GM18505 (cell line): ENCODE results near the gene DUXA.
"Not testable (repeated sequence)": the region's sequence is repeated elsewhere in the genome, so short reads cannot be mapped to it uniquely, and the experiment has no call there.

Source experiments
- ATAC-seq: cut with Tn5 transposase; IDR thresholded peaks from one replicate; pipeline ENCODE4 v1.9.1; 2021; ENCODE audit not compliant: unreplicated experiment
- POLR2A ChIP-seq: IDR thresholded peaks from 4 replicates; pipeline ENCODE4 v1.6.1; 2011; ENCODE audit warnings: borderline replicate concordance; ENCODE audit not compliant: insufficient read depth, insufficient read length; ENCODE audit errors: extremely low read depth

The DUXA gene

DNA sequence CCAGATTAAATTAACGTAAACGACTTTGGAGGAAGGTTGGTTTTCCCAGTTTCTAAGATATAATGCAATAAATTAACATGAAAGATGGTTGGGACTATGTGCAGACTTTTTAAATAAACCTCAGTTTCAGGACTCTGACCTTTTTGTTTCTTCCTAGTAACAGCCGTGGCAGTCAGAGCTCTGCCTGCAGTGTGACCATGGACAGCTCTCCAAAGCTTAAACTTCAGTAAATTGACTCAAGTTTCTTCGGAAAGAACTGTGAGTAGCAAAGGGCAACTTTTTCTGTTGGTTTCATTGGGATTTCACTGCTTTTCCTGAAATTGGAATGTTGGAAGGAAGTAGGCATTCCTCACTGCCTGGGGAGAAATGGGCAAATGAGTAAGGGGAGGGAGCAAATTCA, 43.4 kb downstream of the DUXA start:
- no peak for ATAC-seq
- no peak for TF ChIP-seq POLR2A

DNA sequence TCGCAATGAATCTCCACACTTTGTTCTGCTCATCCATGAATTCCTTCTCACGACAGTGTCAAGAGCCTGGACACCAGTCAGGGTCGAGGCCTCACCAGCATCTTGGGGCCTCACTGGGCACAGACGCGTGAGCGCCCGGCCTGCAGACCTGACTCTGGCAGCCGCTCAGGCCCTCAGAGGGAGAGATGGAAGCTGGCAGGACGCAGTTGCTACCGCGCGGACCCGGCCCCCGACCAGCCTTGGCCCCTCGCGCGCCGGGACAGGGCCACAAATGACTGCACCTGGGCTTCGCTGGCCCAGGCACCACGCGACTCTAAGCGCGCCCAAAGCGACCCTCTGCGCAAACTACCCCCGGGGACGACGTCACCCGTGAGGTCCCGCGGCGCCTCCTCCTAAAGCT, 48.4 kb downstream of the DUXA start:
- ATAC-seq, result no peak
- no peak for TF ChIP-seq POLR2A

DNA sequence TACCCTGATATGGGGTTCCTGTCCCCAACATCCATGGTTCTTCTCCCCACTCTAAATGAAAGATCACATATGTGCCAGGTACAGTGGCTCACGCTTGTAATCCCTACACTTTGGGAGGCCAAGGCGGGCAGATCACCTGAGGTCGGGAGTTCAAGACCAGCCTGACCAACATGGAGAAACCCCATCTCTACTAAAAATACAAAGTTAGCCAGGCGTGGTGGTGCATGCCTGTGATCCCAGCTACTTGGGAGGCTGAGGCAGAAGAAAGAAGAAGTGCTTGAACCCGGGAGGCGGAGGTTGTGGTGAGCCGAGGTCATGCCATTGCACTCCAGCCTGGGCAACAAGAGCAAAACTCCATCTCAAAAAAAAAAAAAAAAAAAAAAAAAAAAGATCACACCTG, 53.8 kb downstream of the DUXA start:
- ATAC-seq, result not testable (repeated sequence)

DNA sequence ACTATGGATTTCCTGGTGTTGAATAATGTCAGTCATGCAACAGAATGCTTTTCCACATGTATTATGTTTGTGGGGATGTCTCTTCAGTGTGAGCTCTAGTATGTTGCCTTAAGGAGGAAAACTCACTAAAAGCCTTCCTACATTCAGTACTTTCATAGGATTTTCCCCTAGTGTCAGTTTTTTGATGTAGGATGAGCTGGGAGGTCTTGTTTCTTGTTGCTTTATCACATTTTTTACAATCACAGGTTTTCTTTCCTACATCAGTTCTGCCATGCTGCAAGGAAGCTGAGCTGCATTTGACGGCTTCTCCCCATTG, 56.0 kb downstream of the DUXA start:
- no peak for ATAC-seq
- TF ChIP-seq POLR2A, result no peak

DNA sequence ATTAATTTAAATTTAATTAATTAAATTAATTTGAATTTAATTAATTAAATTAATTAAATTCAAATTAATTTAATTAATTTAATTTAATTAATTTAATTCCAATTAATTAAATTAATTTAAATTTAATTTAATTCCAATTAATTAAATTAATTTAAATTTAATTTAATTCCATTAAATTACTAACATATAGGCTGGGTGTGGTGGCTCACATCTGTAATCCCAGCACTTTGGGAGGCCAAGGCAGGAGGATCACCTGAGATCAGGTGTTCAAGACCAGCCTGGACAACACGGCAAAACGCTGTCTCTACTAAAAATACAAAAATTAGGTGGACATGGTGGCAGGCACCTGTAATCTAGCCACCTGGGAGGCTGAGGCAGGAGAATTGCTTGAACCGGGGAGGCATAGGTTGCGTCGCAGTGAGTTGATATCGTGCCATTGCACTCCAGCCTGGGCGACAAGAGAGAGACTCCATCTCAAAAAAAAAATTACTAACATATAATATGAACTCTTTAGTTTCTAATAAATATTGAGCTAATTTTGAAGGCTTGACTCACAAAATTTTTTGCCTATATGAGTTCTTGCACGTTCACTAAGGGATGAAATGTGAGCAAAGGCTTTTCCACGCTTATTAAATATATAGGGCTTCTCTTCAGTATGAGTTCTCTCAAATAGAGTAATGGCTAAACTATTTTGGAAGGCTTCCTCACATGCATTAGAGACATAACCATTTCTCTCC, 56.5 kb downstream of the DUXA start:
- ATAC-seq, result no peak
- no peak for TF ChIP-seq POLR2A

DNA sequence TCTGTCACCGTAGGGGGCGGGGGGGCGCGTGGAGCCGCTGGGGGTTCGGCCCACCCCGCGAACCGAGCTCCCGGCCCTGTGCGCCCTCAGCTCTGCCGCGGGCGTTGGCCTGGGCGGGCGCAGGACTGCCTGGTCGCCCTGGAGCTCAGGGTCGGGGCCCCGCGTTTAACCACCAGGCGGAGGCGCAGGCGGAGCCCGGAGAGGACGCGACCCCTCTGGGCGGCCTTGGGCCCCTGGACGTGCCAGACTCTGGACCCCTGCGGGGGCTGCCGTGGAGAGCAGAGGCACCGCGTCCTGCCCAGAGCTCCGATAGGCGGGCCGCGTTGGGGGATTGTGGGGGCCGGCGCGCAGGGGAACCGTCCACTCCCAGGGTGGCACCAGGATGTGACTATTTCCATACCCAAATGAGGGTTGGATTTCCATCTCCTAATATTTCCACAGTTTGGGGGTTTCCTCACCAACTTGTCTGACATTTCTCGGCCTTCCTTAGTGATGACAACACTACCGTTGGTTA, 60.5 kb downstream of the DUXA start:
- no peak for TF ChIP-seq POLR2A
- ATAC-seq, result no peak

DNA sequence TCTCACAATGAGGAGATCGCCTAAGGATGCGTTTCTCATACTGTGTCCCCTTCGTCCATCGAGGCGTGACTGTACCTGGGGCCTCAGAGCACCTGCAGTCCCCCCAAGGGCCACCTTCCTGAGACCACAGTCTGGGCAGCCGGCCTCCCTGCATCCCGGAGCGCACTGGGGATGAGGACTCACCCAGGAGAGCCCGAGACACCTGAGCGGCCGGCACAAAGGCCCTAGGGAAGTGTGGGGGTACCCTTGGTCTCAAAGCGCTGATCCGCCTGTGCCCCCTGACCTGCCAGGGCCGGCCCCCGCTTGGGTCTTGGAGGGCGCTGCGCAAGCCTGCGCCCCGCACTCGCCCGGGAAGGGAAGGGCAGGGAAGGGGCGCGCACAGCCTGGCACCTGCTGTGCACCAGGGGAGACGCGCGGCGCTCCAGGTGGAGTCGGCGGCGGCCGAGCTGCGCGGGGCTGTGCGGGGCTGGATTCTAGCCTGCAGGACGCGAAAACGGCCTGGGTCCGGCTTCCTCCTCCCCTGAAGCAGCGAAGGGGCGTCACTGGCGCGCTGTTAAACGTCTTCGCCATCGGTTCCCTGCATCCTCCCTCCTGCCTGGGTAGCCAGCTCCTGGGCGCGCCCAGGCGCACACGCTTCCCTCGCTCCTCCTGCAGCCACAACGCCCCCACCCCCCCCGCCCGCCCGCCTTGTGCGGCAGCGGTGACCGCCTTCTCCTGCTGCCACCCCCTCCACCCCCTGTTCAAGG, 61.1 kb downstream of the DUXA start:
- no peak for ATAC-seq
- TF ChIP-seq POLR2A, result no peak
